Measurements from ENCODE around the gene CLDN6. TPM values are rescaled to one million over a fixed set of nuclear protein-coding genes. Genes with fewer than 3 reads are reported as not detected.

CLDN6 gene
- total and polyA plus RNA-seq, 2 of the 13 experiments (the other 11 are each of a cell fraction or from before 2014, with no cell fraction given) = 5.9 to 7.6 TPM

- TF ChIP-seq ZNF407 (CRISPR knock-in tag; IDR thresholded peaks at IDR 0.05; ENCODE audit: not compliant biosample characterization) (peak; percentile 25), RXRA (CRISPR knock-in tag; IDR thresholded peaks at IDR 0.05) (peak; percentile 77; the same call in 1 of the 2 replicates), SMARCC2 (IDR thresholded peaks at IDR 0.05) (no peak), ATF5 (CRISPR knock-in tag; IDR thresholded peaks at IDR 0.05; ENCODE audit: low read depth) (peak; percentile 89), ZNF546 (CRISPR knock-in tag; conservative IDR thresholded peaks at IDR 0.05) (peak; percentile 66; the same call in 1 of the 2 replicates), ATF2 (CRISPR knock-in tag; IDR thresholded peaks at IDR 0.05) (0 out of 2 replicates have a peak, but pooled peaks have one; percentile 30), MYPOP (CRISPR knock-in tag; IDR thresholded peaks at IDR 0.05) (peak; percentile 78), ZBTB7A (CRISPR knock-in tag; IDR thresholded peaks at IDR 0.05) (peak; percentile 89), SOX5 (CRISPR knock-in tag; IDR thresholded peaks at IDR 0.05; ENCODE audit: borderline replicate concordance) (peak; percentile 34; the same call in 1 of the 2 replicates), ZNF142 (CRISPR knock-in tag; IDR thresholded peaks at IDR 0.05) (peak; percentile 36; the same call in 1 of the 2 replicates), ZNF12 (CRISPR knock-in tag; IDR thresholded peaks at IDR 0.05) (no peak)
These were observed 41.2 kb upstream of the CLDN6 start (continued) for GRCh38 chr16:3059041-3059722.
